ENCODE data around the gene AHCYL1. TPM values are rescaled to one million over a fixed set of nuclear protein-coding genes. Genes with fewer than 3 reads are reported as not detected.

Gene AHCYL1
- total and polyA plus RNA-seq, 2 donors from 2014 or later: 103 to 125 TPM

DNA sequence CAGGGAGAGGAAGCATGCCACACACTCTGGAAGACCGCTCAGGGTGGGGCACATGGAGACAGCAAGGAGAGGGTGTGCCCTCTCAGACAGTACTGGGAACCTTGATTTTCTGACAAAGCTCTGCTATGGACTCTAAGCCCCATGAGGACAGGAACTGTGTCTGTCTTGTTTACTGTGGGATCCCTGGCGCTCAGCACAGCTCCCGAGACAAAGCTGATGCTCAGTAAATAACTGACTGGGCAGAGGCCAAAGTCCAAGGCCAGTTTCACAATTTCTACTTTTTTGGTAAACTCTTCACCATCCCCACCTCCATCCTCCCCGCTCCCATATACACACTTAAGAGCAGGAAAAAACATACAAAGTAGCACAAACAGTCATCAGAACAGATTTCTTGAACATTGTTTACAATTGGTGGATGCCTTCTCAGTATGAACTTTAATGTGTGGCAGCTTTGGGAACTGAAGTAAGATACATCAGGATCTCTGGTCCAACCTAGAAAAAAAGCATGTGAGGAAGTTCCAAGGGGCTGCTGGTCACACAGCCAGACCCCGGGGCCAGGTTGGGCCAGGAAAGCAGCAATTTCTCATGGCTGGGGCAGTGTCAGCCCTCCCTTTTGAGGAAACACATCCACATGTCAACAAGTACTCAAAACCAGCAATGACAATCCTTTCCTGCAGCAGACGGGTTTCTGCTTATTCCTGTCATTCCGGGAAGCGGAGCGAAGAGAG lies 5.6 kb upstream of the AHCYL1 start:
- DNase-seq: no peak
- no peak overlapping the region for H3K27ac ChIP-seq (ENCODE audit: low read depth in 2 of 2, low read length in 2 of 2)
- intact Hi-C loops (cut with DNase I): no loop called here
- H3K36me3 ChIP-seq (ENCODE audit: control insufficient read depth in 2 of 3, insufficient read depth in 3 of 3, low read length in 3 of 3): no peaks in the 10 kb centered on the region
- H3K9me3 ChIP-seq (ENCODE audit: control insufficient read depth in 2 of 3, insufficient read depth in 1 of 3, low read length in 3 of 3): no peaks in the 10 kb centered on the region
- TF ChIP-seq, protein P1, sequence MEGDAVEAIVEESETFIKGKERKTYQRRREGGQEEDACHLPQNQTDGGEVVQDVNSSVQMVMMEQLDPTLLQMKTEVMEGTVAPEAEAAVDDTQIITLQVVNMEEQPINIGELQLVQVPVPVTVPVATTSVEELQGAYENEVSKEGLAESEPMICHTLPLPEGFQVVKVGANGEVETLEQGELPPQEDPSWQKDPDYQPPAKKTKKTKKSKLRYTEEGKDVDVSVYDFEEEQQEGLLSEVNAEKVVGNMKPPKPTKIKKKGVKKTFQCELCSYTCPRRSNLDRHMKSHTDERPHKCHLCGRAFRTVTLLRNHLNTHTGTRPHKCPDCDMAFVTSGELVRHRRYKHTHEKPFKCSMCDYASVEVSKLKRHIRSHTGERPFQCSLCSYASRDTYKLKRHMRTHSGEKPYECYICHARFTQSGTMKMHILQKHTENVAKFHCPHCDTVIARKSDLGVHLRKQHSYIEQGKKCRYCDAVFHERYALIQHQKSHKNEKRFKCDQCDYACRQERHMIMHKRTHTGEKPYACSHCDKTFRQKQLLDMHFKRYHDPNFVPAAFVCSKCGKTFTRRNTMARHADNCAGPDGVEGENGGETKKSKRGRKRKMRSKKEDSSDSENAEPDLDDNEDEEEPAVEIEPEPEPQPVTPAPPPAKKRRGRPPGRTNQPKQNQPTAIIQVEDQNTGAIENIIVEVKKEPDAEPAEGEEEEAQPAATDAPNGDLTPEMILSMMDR (IDR thresholded peaks at IDR 0.05; ENCODE audit: borderline replicate concordance, extremely low read depth, insufficient read depth): no peak
- no peaks in the 10 kb centered on the region for H3K27me3 ChIP-seq (ENCODE audit: control insufficient read depth, insufficient read depth, low read length)
- H3K4me3 ChIP-seq (ENCODE audit: low read length in 3 of 3): no peak overlapping the region
- H3K4me1 ChIP-seq (ENCODE audit: control insufficient read depth in 2 of 3, insufficient read depth in 2 of 3, low read depth in 1 of 3, low read length in 3 of 3): peaks cover 0 to 5% (median 4%) of the 10 kb centered on the region in 3 donors
- FAIRE-seq: no peak
- no peak overlapping the region for H3K9ac ChIP-seq (ENCODE audit: low read length in 3 of 3)

DNA sequence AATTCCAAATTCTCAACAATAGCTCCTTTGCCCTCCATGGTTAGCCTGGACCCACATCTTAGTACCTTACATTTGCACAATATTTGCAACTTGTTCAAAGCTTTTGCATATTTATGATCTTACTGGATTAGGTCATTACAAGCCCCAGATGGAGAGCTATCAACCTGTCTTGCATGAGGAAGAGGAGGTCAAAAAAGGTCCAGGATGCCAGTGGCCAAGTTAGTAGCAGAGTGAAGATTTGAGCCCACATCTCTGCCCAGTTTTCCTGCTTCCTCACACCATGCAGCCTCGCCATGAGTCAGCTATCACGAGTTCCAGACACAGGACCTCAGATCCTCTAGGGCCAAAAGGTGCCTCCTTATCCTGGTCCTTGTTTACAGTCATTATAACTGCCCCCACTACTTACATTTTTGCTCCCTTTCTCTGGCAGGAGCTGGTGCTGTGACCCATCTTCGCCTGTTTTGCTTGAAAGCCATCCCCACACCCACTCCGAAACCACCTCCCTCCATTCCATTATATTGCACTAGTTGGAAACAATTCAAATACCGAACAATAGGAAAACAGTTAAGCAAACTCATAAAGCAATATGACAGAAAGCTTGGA lies 5.0 kb upstream of the AHCYL1 start:
- Histone ChIP-seq H3K36me3 (ENCODE audit: control insufficient read depth in 2 of 3, insufficient read depth in 3 of 3, low read length in 3 of 3) (no peaks in the 10 kb centered on the region), H3K4me1 (ENCODE audit: control insufficient read depth in 2 of 3, insufficient read depth in 2 of 3, low read depth in 1 of 3, low read length in 3 of 3) (peaks cover 0 to 7% (median 4%) of the 10 kb centered on the region in 3 donors), H3K9ac (ENCODE audit: low read length in 3 of 3) (no peak overlapping the region), H3K4me3 (ENCODE audit: low read length in 3 of 3) (no peak overlapping the region), H3K9me3 (ENCODE audit: control insufficient read depth in 2 of 3, insufficient read depth in 1 of 3, low read length in 3 of 3) (no peaks in the 10 kb centered on the region), H3K27me3 (ENCODE audit: control insufficient read depth, insufficient read depth, low read length) (no peaks in the 10 kb centered on the region), H3K27ac (ENCODE audit: low read depth in 2 of 2, low read length in 2 of 2) (no peak overlapping the region)
- DNase-seq (no peak), FAIRE-seq (no peak)
- TF ChIP-seq, protein P1 (IDR thresholded peaks at IDR 0.05; ENCODE audit: borderline replicate concordance, extremely low read depth, insufficient read depth): no peak
- intact Hi-C loops (cut with DNase I): loop anchor here (5.0 kb wide), 1 partner anchor 202 kb away; no protein-coding TSS in a partner anchor

DNA sequence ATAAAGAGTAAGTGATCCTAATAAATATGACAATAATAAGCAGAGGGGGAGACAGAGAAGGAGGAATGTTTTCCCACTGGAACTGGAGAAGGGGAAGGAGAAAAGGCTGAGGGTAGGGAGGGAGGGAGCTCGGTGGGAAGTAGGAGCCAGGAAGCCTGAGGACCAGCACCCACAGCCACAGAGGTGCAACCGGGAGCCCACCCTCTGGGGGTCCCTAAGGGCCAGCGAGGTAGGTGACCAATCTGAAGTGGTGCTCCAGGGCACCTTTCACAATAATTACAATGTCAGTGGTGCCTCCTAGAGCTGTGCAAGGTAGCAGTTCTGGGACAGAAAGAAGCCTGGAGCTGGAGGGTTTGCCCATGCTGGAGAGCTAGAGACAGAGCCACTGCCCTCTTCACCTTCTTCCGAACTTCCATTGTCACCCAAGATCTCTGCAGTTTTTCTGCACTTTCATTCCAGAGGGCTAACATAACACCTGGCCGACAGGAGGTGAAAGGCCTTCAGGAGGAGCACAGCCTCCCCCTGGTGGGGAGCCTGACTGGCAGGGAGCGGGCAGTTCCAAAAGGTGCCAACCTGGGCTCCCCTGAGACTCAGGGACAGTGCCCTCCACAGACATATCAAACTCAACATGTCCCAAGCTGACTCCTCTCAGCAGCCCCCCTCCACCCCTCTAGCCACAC lies 4.1 kb upstream of the AHCYL1 start:
- Histone ChIP-seq H3K27me3 (ENCODE audit: control insufficient read depth, insufficient read depth, low read length) (no peaks in the 10 kb centered on the region), H3K36me3 (ENCODE audit: control insufficient read depth in 2 of 3, insufficient read depth in 3 of 3, low read length in 3 of 3) (no peaks in the 10 kb centered on the region), H3K4me3 (ENCODE audit: low read length in 3 of 3) (no peak overlapping the region), H3K27ac (ENCODE audit: low read depth in 2 of 2, low read length in 2 of 2) (no peak overlapping the region), H3K4me1 (ENCODE audit: control insufficient read depth in 2 of 3, insufficient read depth in 2 of 3, low read depth in 1 of 3, low read length in 3 of 3) (peaks cover 0 to 7% (median 7%) of the 10 kb centered on the region in 3 donors), H3K9me3 (ENCODE audit: control insufficient read depth in 2 of 3, insufficient read depth in 1 of 3, low read length in 3 of 3) (no peaks in the 10 kb centered on the region), H3K9ac (ENCODE audit: low read length in 3 of 3) (no peak overlapping the region)
- TF ChIP-seq, protein P1 (IDR thresholded peaks at IDR 0.05; ENCODE audit: borderline replicate concordance, extremely low read depth, insufficient read depth): peak; percentile 65
- peak in 1 of 5 donors; percentile 51 for DNase-seq
- no peak for FAIRE-seq
- intact Hi-C loops (cut with DNase I): loop anchor here (5.0 kb wide), 1 partner anchor 203 kb away; no protein-coding TSS in a partner anchor

Data from kidney (tissue), 14 donors.